ENCODE measurements around the gene KYAT1. TPM values are rescaled to one million over a fixed set of nuclear protein-coding genes. Genes with fewer than 3 reads are reported as not detected.

Gene KYAT1
- total RNA-seq, 1 experiment from 2014 or later: 27.6 TPM

- Histone ChIP-seq H3K4me1 (replicated peaks; ENCODE audit: insufficient read depth) (peaks cover 9% of the 10 kb centered on the region), H3F3A (ENCODE audit: insufficient read depth, low read depth) (peaks cover 21% of the 10 kb centered on the region; the same call in 1 of the 2 replicates), H3K36me3 (ENCODE audit: low read depth) (no peaks in the 10 kb centered on the region; the same call in 1 of the 2 replicates), H3K79me2 (ENCODE audit: low read depth) (peaks cover 13% of the 10 kb centered on the region), H2AFZ (peak within 1 kb of the TSS; percentile 86), H3K9me2 (ENCODE audit: insufficient read depth) (no peaks in the 10 kb centered on the region), H3K27ac (no peak within 1 kb of the TSS), H3K27me3 (ENCODE audit: insufficient read depth, low read depth) (no peaks in the 10 kb centered on the region), H3K9me3 (ENCODE audit: insufficient read depth, low read depth) (no peaks in the 10 kb centered on the region), H4K20me1 (ENCODE audit: insufficient read depth) (no peaks in the 10 kb centered on the region), H3K4me2 (peak within 1 kb of the TSS; percentile 97), H3K4me3 (peak within 1 kb of the TSS; percentile 99)
- TF ChIP-seq EZH2 (IDR thresholded peaks at IDR 0.05; ENCODE audit: low read depth) (no peak), CTCF (conservative IDR thresholded peaks at IDR 0.05) (no peak)
- ChIA-PET POLR2A (ENCODE audit: unreplicated experiment) (interaction anchor here (0.5 to 0.7 kb wide), 15 partner anchors 9 to 807 kb away, joined by 3 to 11 read pairs (median 4); partner anchors contain the start of gene MIGA2), CTCF (interaction anchor here (0.6 to 1.3 kb wide), 6 partner anchors 12 to 518 kb away, joined by 3 to 11 read pairs (median 5); partner anchors contain the start of gene ENDOG)
- intact Hi-C loops (cut with micrococcal nuclease; ENCODE audit: unreplicated experiment): no loop called here
- BruUV-seq (replicated peaks): no TSS peak
- DNase-seq: peak; percentile 79 to 96
Measured at GRCh38 chr9:128829477-128830251, 52.1 kb downstream of the KYAT1 start, which contains the start of gene SPOUT1. SPOUT1 (minus strand) TSS chr9:128829794; CDS start chr9:128829780, 14 bp downstream.

- Histone ChIP-seq H3K9me2 (ENCODE audit: insufficient read depth) (no peaks in the 10 kb centered on the region), H3K4me2 (peak overlapping the region; percentile 97), H4K20me1 (ENCODE audit: insufficient read depth) (no peaks in the 10 kb centered on the region), H3K79me2 (ENCODE audit: low read depth) (peaks cover 13% of the 10 kb centered on the region), H3K36me3 (ENCODE audit: low read depth) (no peaks in the 10 kb centered on the region; the same call in 1 of the 2 replicates), H3K27ac (no peak overlapping the region), H3K9me3 (ENCODE audit: insufficient read depth, low read depth) (no peaks in the 10 kb centered on the region), H3K27me3 (ENCODE audit: insufficient read depth, low read depth) (no peaks in the 10 kb centered on the region), H3K4me3 (peak overlapping the region; percentile 99), H2AFZ (peak overlapping the region; percentile 86), H3K4me1 (replicated peaks; ENCODE audit: insufficient read depth) (peaks cover 9% of the 10 kb centered on the region), H3F3A (ENCODE audit: insufficient read depth, low read depth) (peaks cover 21% of the 10 kb centered on the region; the same call in 1 of the 2 replicates)
- no peak for DNase-seq
- intact Hi-C loops (cut with micrococcal nuclease; ENCODE audit: unreplicated experiment): no loop called here
- TF ChIP-seq EZH2 (IDR thresholded peaks at IDR 0.05; ENCODE audit: low read depth) (no peak), CTCF (conservative IDR thresholded peaks at IDR 0.05) (no peak)
- BruUV-seq (replicated peaks): TSS peak; percentile 33
- ChIA-PET CTCF (interaction anchor here (1.3 kb wide), 1 partner anchor 11 kb away, joined by 11 read pairs; the partner anchor contains the start of gene ENDOG), POLR2A (ENCODE audit: unreplicated experiment) (interaction anchor here (0.5 to 0.7 kb wide), 4 partner anchors 9 to 807 kb away, joined by 4 to 11 read pairs (median 6); no protein-coding TSS in a partner anchor)
Measured at GRCh38 chr9:128828719-128829452, 52.9 kb downstream of the KYAT1 start.

- Histone ChIP-seq H3K9me2 (ENCODE audit: insufficient read depth) (no peaks in the 10 kb centered on the region), H2AFZ (no peak overlapping the region), H3K27me3 (ENCODE audit: insufficient read depth, low read depth) (no peaks in the 10 kb centered on the region), H3F3A (ENCODE audit: insufficient read depth, low read depth) (peaks cover 21% of the 10 kb centered on the region; the same call in 1 of the 2 replicates), H4K20me1 (ENCODE audit: insufficient read depth) (no peaks in the 10 kb centered on the region), H3K4me1 (replicated peaks; ENCODE audit: insufficient read depth) (peaks cover 9% of the 10 kb centered on the region), H3K4me3 (peak overlapping the region; percentile 99; the same call in 1 of the 2 replicates), H3K36me3 (ENCODE audit: low read depth) (no peaks in the 10 kb centered on the region; the same call in 1 of the 2 replicates), H3K4me2 (peak overlapping the region; percentile 97), H3K9me3 (ENCODE audit: insufficient read depth, low read depth) (no peaks in the 10 kb centered on the region), H3K79me2 (ENCODE audit: low read depth) (peaks cover 13% of the 10 kb centered on the region), H3K27ac (no peak overlapping the region)
- intact Hi-C loops (cut with micrococcal nuclease; ENCODE audit: unreplicated experiment): no loop called here
- ChIA-PET POLR2A (ENCODE audit: unreplicated experiment) (no interaction called here), CTCF (no interaction called here)
- BruUV-seq (replicated peaks): no TSS peak
- TF ChIP-seq EZH2 (IDR thresholded peaks at IDR 0.05; ENCODE audit: low read depth): no peak
- no peak for TF ChIP-seq CTCF (conservative IDR thresholded peaks at IDR 0.05)
- no peak for DNase-seq
Measured at GRCh38 chr9:128828267-128828666, 53.5 kb downstream of the KYAT1 start.

Data from PC-9 (cell line).